GM18868 (cell line): ENCODE measurements around the gene CIDEB.
"Not testable (repeated sequence)": the region's sequence is repeated elsewhere in the genome, so short reads cannot be mapped to it uniquely, and the experiment has no call there.

Source experiments
- ATAC-seq: cut with Tn5 transposase; IDR thresholded peaks from one replicate; pipeline ENCODE4 v1.9.1; 2021; ENCODE audit warnings: mild to moderate bottlenecking, moderate library complexity; ENCODE audit not compliant: unreplicated experiment

The CIDEB gene

GRCh38 chr14:24332268-24332993, 24.7 kb upstream of the CIDEB start:
- ATAC-seq = peak; percentile 89

GRCh38 chr14:24331731-24332267, 24.0 kb upstream of the CIDEB start:
- ATAC-seq = no peak

GRCh38 chr14:24330973-24331674, 23.3 kb upstream of the CIDEB start:
- no peak for ATAC-seq

- no peak for ATAC-seq
Observed at GRCh38 chr14:24329736-24330135, 22.0 kb upstream of the CIDEB start.

- ATAC-seq = no peak
Observed at GRCh38 chr14:24329073-24329663, 21.4 kb upstream of the CIDEB start.

- ATAC-seq = not testable (repeated sequence)
Observed at GRCh38 chr14:24327914-24328313, 20.1 kb upstream of the CIDEB start.

GRCh38 chr14:24327303-24327702, 19.5 kb upstream of the CIDEB start:
- no peak for ATAC-seq

- ATAC-seq = no peak
Observed at GRCh38 chr14:24325963-24326362, 18.2 kb upstream of the CIDEB start.

GRCh38 chr14:24325041-24325530, 17.3 kb upstream of the CIDEB start:
- no peak for ATAC-seq

- ATAC-seq = no peak
Observed at GRCh38 chr14:24324024-24324423, 16.2 kb upstream of the CIDEB start.

GRCh38 chr14:24323341-24323740, 15.6 kb upstream of the CIDEB start:
- no peak for ATAC-seq

- ATAC-seq = no peak
Observed at GRCh38 chr14:24322672-24323071, 14.9 kb upstream of the CIDEB start.

GRCh38 chr14:24321212-24321975, 13.6 kb upstream of the CIDEB start:
- no peak for ATAC-seq

- no peak for ATAC-seq
Observed at GRCh38 chr14:24317141-24317928, 9.6 kb upstream of the CIDEB start.

GRCh38 chr14:24316597-24316950, 8.8 kb upstream of the CIDEB start:
- no peak for ATAC-seq

GRCh38 chr14:24315807-24316596, 8.2 kb upstream of the CIDEB start:
- ATAC-seq = no peak

GRCh38 chr14:24315243-24315806, 7.5 kb upstream of the CIDEB start:
- ATAC-seq = no peak

- no peak for ATAC-seq
Observed at GRCh38 chr14:24314377-24315193, 6.8 kb upstream of the CIDEB start.
